HFFc6 (cell line): Measurements from ENCODE around the gene TMEM74B. TPM values are rescaled to one million over a fixed set of nuclear protein-coding genes. Genes with fewer than 3 reads are reported as not detected.
A peak's percentile ranks its signal among the peaks of the same experiment; 100 is the strongest.

Experiments
- DNase-seq: peaks from one replicate; pipeline ENCODE4 v3.0.0-alpha.2; 2018
- H3K27ac Mint-ChIP-seq: 2 replicates; pipeline ENCODE4 v1.8.0; 2020; ENCODE audit warnings: mild to moderate bottlenecking, mixed read lengths
- H3K27me3 Mint-ChIP-seq: 2 replicates; pipeline ENCODE4 v1.8.0; 2021; ENCODE audit warnings: mild to moderate bottlenecking, moderate library complexity, mixed read lengths; ENCODE audit not compliant: insufficient read depth
- H3K36me3 Mint-ChIP-seq: 2 replicates; pipeline ENCODE4 v1.8.0; 2021; ENCODE audit warnings: low read depth, mixed read lengths
- H3K4me1 Mint-ChIP-seq: 2 replicates; pipeline ENCODE4 v1.8.0; 2020; ENCODE audit warnings: low read depth, mixed read lengths
- H3K4me3 Mint-ChIP-seq: 2 replicates; pipeline ENCODE4 v1.8.0; 2020; ENCODE audit warnings: mild to moderate bottlenecking, moderate library complexity, mixed read lengths
- H3K9me3 Mint-ChIP-seq: 2 replicates; pipeline ENCODE4 v1.8.0; 2020; ENCODE audit warnings: mild to moderate bottlenecking, mixed read lengths
- long read RNA-seq: library from polyadenylated mRNA; unstranded; transcript quantifications from one replicate; pipeline ENCODE4 v2.0.0, GENCODE V29; 2019
- total RNA-seq, 6 experiments: library from RNA; stranded (reverse); fragmentation: NEBNext Ultra II Directional; extraction: Animal tissue kit (Norgen Biotek cat#: 25700); gene quantifications; 2 replicates in 1 of 6; 3 replicates in 5 of 6; pipeline ENCODE4 v1.2.3, GENCODE V29; 2021
- TF ChIP-seq, protein P1 (sequence below): fragments of 200-600 bp; sonication (generic); IDR thresholded peaks from 2 replicates; pipeline ENCODE4 v1.5.0; 2021; ENCODE audit warnings: antibody characterized with exemption, mild to moderate bottlenecking

The TMEM74B gene
- total RNA-seq = not detected
- long read RNA-seq = 0 reads

DNA sequence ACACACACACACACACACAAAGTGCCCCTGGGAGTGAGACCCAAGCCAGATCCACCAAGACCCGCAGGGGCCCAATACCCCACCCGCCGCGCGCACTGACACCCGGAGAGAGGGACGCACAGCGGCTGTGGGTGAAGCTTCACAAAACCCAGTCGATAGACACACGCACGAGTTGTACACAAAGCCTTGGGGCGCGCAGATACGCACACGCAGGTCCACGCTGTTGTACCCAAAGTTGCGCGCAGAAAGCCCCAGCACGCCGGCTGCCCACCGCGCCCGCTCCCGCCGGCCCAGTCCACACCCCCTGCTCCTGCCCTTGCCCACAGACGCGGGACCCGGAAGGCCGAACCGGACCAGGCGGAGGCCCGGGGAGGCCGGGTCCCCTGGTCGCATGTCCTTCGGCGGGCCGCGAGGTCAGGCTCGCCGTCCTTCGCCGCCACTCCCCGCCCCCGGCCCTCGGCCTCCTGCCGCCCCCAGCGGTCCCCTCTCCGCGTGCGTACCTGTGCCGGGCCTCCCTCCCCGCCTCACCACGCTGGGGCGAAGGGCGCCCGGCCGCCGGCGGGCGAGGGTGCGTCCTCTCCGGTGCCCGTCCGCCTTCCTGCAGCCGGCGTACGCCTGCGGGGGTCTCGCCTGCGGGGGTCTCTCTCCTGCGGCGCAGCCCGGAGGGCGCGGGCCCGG is at the start of gene TMEM74B:
Gene TMEM74B, minus strand, starts transcription at position 344 of the 678 bp plus-strand sequence. CDS start 1,180 bp downstream, outside the sequence.
- Mint-ChIP-seq H3K27ac (no peak within 1 kb of the TSS), H3K9me3 (no peaks in the 10 kb centered on the region), H3K36me3 (no peaks in the 10 kb centered on the region), H3K4me3 (peak within 1 kb of the TSS; percentile 22; the same call in 1 of the 2 replicates), H3K27me3 (peaks cover 34% of the 10 kb centered on the region), H3K4me1 (no peaks in the 10 kb centered on the region)
- TF ChIP-seq, protein P1, sequence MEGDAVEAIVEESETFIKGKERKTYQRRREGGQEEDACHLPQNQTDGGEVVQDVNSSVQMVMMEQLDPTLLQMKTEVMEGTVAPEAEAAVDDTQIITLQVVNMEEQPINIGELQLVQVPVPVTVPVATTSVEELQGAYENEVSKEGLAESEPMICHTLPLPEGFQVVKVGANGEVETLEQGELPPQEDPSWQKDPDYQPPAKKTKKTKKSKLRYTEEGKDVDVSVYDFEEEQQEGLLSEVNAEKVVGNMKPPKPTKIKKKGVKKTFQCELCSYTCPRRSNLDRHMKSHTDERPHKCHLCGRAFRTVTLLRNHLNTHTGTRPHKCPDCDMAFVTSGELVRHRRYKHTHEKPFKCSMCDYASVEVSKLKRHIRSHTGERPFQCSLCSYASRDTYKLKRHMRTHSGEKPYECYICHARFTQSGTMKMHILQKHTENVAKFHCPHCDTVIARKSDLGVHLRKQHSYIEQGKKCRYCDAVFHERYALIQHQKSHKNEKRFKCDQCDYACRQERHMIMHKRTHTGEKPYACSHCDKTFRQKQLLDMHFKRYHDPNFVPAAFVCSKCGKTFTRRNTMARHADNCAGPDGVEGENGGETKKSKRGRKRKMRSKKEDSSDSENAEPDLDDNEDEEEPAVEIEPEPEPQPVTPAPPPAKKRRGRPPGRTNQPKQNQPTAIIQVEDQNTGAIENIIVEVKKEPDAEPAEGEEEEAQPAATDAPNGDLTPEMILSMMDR = no peak
- no peak for DNase-seq

GRCh38 chr20:1232286-1233111 is 47.7 kb upstream of the TMEM74B start:
- Mint-ChIP-seq H3K27ac (no peak overlapping the region), H3K4me1 (no peaks in the 10 kb centered on the region), H3K36me3 (no peaks in the 10 kb centered on the region), H3K27me3 (no peaks in the 10 kb centered on the region), H3K9me3 (no peaks in the 10 kb centered on the region), H3K4me3 (no peak overlapping the region)
- no peak for DNase-seq
- TF ChIP-seq, protein P1 = no peak

DNA sequence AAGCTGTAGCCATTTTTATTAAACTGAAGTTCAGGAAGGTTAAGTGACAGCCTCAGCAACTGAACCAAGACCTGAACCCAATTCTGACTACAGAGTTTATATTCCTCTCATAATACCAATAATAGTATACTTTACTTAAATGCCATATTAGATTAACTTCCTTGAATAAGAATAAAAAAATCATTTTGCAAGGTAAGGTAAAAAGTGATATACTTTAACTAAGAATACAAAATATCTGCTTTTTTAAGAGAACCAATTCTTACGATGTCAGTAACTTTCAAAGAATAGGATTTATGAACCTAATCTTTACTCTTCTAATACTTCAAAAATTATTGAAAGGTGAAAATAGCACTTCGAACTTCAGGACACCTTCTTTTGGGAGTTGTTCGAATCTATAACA is 44.8 kb upstream of the TMEM74B start:
- no peak overlapping the region for H3K4me3 Mint-ChIP-seq
- no peak for DNase-seq
- no peaks in the 10 kb centered on the region for H3K4me1 Mint-ChIP-seq
- H3K27me3 Mint-ChIP-seq = no peaks in the 10 kb centered on the region
- TF ChIP-seq, protein P1 = no peak
- no peaks in the 10 kb centered on the region for H3K9me3 Mint-ChIP-seq
- no peak overlapping the region for H3K27ac Mint-ChIP-seq
- H3K36me3 Mint-ChIP-seq = no peaks in the 10 kb centered on the region

GRCh38 chr20:1225783-1226654 is 41.2 kb upstream of the TMEM74B start, which contains the start of gene RAD21L1:
TSS of gene RAD21L1 (plus strand) at chr20:1226044. CDS start at chr20:1228454, 2,410 bp downstream.
- Mint-ChIP-seq H3K27me3 (peaks cover 3% of the 10 kb centered on the region; the same call in 1 of the 2 replicates), H3K4me3 (peak within 1 kb of the TSS; percentile 86), H3K9me3 (peaks cover 10% of the 10 kb centered on the region; the same call in 1 of the 2 replicates), H3K27ac (peak within 1 kb of the TSS; percentile 74), H3K36me3 (no peaks in the 10 kb centered on the region), H3K4me1 (no peaks in the 10 kb centered on the region)
- peak; percentile 57 for DNase-seq
- TF ChIP-seq, protein P1 = no peak

DNA sequence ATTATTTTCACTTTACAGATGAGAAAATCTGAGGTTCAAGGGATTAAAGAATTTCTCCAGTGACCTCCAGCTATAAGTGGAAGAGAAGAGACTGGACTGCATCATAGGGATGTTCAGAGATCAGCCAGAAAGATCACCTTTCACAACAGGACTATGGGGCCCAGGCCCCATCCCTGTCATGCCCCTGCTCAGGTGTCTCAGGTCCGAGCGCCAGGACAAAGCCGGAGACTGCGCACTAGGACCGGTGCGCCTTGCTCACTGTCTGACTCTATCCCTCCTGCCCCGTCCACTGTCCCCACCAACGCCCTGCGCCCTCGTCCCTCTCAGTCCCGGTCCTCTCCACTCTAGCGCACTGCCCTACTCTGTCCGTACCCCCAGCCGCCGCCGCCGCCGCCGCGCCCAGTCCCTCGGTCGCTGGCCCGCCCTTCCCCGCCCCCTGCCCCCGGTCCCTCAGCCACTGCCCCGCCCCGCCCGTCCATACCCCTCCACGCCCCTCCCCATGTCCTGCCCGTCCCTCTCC is 40.5 kb upstream of the TMEM74B start:
- no peaks in the 10 kb centered on the region for H3K4me1 Mint-ChIP-seq
- no peak overlapping the region for H3K27ac Mint-ChIP-seq
- no peaks in the 10 kb centered on the region for H3K36me3 Mint-ChIP-seq
- peaks cover 10% of the 10 kb centered on the region; the same call in 1 of the 2 replicates for H3K9me3 Mint-ChIP-seq
- TF ChIP-seq, protein P1 = no peak
- no peak for DNase-seq
- H3K27me3 Mint-ChIP-seq = peaks cover 3% of the 10 kb centered on the region; the same call in 1 of the 2 replicates
- H3K4me3 Mint-ChIP-seq = peak overlapping the region; percentile 71
